ENCODE results near the gene OLFML2A.

GRCh38 chr9:124758061-124758460 is 18.9 kb upstream of the OLFML2A start:
- no peak for TF ChIP-seq CTCF (IDR thresholded peaks at IDR 0.05)
- no peak for TF ChIP-seq POLR2AphosphoS5 (IDR thresholded peaks at IDR 0.05)
- no peak for TF ChIP-seq POLR2A (IDR thresholded peaks at IDR 0.05)

All from prostate gland (tissue), 2 donors.